HG02852 (cell line): ENCODE results near the gene ADGRD1.

ENCODE experiments used
- ATAC-seq: cut with Tn5 transposase; IDR thresholded peaks from one replicate; pipeline ENCODE4 v1.9.1; 2021; ENCODE audit warnings: mild to moderate bottlenecking, moderate library complexity; ENCODE audit not compliant: unreplicated experiment

ADGRD1 gene

DNA sequence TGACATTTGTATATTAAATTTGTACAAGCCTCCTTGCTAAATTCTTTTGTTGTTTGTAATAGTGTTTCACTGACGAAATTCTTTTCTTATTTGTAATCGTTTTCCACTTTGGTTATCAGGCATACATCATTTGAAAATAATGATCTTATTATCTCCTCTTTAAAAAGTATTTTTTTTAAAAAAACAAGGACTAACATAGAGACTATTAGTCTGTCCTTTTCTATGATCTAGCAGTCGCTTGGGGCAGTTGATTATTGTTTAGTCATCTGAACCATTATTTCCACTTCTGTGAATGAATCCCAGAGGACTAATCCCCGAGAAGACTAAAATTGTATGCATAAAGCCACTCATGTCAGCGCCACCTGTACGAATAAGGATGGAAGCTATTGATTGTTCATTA is 11.5 kb downstream of the ADGRD1 start:
- no peak for ATAC-seq

DNA sequence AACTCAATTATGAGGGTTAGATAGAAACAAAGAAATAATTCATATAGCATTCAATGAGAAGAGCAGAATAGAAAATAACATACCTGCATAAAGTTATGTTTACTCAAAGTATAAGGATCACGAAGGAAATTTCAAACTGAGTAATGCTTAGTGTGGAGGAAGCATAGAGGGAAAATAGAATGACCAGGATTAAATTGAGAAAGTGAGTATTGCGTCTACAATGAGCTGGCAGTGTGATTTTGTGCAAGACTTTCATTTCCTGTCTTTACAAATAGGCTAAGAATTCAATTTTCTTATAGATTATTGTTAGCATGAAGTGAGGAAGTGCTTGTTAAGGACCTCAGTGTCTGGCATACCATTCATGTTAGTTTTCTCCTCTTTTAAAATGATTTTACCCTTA is 12.0 kb downstream of the ADGRD1 start:
- no peak for ATAC-seq

DNA sequence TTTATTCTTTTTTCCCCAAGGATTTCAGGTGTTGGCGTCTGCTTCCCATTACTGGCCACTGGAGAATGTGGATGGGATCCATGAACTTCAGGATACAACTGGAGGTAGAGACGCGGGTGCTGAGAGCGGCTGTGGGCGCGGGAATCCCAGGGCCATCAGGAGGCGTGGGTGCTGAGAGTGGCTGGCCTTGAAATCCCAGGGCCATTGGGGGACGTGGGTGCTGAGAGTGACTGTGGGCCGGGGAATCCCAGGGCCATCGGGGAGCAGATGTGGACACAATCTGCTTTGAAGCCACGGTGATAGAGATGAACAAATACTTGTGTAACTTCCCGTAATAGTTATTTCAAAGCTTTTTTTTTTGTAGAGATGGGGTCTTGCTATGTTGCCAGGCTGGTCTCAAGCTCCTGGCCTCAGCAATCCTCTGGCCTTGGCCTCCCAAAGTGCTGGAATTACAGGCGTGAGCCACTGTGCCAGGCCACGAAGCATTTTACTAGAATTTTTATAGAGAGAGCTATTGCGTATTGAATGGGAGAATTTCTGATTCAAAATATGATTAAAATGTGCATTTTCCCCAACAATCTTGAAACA is 12.8 kb downstream of the ADGRD1 start:
- no peak for ATAC-seq

DNA sequence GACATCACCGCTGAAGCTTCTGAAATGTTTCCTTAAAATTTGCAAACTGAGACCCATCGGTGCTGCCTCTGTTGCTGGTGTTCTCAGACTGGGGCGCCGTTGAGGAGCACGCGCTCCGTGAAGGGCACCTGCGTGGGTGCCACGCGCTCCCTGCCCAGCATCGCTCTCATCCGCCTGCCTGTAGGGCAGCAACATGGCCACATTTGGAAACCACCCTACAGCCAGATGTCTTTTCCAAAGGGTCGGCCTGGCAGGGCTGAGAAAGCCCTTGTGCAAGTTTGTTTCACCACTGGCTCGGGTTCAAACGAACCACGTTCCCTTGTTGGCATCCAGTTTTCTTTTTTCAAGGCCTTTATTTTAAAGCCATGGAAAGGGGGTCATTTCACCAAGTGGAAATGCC is 13.9 kb downstream of the ADGRD1 start:
- ATAC-seq: no peak

DNA sequence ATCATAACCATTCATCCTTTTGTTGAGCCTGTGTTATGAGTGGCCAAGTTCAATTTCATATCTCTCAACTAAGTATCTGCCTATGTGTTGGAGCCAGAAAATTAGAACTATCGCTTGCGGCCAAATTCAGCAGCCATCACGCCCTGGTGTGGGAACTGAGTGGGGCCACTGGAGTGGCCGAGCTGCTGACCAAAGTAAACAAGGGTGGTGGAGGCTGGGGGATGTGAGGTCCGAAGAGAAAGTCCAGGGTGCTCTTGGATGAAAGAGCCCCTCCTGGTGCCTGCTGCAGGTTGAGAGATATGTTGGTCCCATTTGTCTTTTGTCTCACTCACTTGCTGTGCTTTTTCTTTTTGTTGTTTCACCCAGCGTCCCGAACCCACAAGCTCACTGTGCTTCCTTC is 14.9 kb downstream of the ADGRD1 start:
- ATAC-seq: no peak

DNA sequence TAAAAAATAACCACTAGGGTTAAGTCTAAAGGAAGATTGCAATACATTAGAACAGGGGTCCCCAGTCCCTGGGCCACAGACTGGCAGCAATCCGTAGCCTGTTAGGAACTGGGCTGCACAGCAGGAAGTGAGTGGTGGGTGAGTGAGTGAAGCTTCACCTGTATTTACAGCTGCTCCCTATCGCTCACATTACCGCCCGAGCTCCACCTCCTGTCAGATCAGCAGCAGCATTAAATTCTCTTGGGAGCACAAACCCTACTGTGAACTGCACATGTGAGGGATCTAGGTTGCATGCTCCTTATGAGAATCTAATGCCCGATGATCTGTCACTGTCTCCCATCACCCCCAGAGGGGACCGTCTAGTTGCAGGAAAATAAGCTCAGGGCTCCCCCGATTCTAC is 15.5 kb downstream of the ADGRD1 start:
- no peak for ATAC-seq

DNA sequence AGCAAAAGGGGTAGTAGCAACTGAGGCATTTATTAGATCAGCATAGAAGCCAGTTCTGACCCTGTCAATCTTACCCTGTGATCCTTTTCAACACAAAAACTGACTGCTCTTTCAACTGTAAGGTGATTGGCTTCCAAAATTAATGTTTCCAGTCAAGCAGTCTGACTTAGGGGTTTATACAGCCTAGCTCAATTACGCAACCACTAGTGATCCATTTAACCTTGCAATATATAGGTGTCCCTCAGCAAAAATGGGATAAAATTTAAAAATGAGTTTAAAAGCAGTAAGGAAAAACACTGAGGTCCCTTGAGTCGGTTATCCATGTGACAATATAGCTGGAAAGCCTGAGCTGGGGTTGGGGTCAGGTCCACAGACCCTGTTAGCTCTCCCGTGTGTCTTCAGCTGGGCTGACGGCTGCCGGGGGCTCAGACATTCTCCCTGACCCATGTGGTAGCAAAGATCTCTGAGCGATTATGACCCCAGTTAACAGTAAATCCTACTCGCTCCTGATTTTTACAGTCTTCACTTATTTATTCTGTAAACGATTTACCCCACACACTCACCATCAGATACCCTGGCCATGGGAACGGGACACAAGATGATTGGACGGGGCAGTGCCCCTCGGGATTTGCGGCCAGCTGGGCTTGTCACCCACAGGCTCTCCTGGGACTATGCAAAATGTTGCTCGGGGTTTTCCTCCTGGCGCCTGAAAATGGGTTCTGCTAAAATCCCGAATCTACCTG is 16.6 kb downstream of the ADGRD1 start:
- no peak for ATAC-seq

DNA sequence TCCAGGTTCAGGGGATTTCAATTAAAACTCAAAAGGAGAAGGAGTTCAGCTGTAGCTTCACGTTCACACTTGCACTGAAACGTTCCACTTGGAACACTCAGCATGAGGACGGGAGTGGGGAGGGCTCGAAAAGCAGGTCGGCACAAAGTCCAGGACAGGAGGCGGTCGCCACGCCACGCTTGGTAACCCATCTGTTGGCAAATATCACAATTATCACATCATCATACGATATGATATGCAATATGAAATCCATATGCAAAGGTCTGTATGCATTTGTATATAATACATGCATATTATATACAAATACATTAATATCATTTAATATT is 17.2 kb downstream of the ADGRD1 start:
- ATAC-seq: no peak

DNA sequence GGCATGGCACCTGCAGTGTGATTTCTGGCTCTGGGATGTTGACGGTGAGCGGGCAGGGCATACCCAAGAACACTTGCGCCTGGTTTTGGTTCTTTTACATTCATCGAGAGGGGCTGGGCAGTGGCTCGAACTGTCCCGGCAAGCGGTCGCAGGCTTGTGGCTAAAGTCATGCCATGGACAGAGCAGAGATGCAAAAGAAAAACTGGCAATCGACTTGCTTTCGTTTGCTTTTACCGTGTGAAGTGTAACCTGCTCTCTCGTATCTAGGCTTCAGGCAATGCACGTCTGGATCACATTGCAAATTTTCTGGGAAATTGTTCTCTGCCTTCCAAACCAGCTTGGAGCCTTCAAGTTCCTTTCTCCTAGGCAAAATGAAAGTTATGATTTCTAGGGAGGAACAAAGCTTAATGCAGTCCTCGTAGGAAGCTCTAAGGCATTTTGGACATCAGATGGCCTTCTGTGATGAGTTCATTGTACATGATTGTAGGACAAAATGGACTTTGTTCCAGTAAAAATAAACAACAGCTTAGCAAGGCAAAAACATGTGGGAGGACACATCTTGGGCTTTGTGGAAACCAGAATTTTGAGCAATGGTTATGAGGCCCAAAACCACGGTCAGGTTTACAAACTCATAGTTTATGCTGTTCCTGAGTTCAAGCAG is 18.3 kb downstream of the ADGRD1 start:
- no peak for ATAC-seq

DNA sequence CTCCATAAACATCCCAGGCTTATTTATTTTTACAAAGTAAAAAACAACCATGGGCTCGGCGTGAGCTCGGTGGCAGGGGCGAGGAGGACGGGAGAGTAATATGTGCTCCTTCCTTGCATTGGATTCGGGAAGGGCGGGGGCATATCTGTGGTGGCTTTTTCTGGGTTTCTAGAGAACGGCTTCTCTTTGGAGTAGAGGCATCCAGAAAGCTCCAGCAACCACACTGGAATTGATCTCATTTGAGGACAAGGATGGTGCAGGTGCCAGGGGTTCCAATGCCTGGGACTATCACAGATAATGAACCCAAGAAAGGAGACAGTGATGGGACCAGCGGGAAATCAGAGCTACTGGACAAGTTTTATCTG is 18.9 kb downstream of the ADGRD1 start:
- no peak for ATAC-seq

DNA sequence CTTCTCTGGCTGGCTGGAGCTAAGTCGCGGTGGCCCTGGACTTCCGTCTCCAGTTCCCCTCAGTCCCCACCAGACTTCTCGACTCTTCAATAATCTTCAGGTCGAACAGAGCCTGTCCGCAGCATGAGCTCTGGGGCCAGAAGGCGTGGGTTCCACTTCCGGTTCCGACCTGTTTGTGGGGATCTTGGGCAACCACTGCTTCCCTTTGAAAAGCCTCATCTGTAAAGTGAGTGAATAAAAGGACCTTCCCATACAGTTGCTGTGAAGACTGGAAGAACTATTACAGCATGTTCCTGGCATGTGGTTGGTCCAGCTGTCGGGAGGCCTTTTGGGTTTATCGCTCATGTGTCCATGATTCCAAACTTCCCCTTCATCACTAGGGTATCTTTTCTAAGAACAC is 19.4 kb downstream of the ADGRD1 start:
- no peak for ATAC-seq

DNA sequence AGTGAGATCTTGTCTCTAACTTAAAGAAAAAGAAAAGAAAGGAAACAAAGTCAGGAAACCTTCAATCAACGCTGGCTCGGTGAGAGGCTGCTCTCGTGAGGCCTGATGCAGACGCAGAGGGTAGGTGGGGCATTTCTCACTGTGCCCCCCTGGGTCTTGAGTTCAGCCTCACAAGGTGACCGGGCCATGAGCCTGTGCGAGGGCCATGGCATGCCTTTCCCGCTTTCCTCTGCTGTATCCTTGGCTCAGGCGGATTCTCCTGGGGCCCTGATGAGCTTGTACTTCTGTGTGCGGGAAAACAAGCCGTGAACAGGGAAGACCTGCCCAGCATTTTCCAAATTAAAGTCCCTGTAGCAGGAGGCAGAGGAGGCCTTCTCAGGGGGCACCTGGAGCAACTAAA is 20.2 kb downstream of the ADGRD1 start:
- no peak for ATAC-seq

DNA sequence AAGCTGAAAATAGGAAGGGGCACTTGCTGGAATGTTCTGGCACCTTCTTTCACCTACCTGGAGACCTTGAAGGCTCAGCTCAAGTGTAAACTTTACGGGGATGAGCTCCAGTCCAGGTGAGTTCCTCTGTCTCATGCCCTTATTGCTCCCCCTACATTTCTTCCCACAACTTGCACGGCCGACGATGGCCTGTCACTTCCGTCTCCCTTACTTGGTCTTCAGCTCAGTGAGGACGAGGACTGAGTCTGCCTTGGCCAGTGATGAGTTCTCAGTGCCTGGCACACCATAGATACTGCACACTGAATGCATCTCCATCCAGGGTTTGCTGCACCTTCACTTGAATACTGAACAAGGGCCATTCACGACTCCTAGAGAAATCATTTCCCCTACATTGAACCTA is 21.4 kb downstream of the ADGRD1 start:
- ATAC-seq: no peak

DNA sequence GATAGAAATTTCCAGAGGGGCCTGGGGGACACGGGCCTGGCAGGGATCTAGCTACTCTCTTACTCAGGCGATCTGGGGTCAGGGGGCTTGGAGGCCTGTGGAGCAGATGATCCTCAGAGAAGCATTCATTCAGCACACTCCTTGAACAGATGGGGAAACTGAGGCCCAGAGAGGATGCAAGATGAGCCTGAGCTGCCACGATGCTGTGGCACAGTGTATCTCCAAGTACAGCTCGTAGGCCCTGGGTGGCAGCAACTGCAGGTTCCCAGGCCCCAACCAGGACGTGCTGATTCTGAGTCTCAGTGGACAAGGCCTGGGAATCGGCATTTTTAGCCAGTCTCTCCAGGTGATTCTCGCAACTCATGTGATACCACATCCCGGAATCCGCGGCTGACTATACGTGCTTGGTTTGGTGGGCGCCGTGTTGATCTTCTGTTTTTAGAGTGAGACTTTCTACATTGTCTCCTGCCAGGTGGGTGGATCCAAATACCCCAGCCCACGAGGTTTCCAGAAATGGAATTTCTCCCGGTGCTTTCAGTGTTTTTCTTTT is 22.5 kb downstream of the ADGRD1 start:
- no peak for ATAC-seq

DNA sequence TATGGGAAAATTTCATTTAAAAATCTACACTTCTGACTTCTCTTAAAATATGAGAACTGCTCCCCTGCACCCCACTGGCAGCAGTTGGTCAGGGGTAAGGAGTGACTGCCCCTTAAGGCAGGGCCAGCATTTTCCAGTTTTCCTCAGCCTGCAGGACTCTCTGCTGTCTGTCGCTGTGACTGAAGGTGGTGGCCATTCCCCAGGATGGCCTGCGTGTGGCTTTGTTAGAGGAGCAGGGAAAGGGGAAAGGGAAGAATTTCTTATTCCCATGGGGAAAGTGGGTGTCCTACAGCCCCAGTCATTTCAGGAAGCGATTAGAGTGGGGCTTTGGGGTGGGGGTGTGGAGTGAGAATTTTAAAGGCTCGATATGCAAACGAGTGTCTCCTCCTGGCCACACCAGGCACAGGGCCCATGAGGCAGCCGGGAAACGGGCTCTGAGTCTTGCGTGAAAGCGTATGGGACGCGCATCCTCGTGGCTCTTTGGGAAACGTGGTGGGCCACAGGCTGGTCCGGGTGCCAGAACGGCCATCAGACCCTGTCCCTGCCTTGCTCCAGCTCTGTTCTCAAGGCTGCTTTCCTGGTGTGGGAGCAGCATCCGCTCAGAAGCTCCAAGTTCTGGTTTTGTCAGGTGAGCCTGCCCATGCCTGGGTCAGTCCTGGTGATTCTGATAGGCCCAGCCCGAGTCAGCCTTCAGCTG is 23.5 kb downstream of the ADGRD1 start:
- ATAC-seq: no peak

DNA sequence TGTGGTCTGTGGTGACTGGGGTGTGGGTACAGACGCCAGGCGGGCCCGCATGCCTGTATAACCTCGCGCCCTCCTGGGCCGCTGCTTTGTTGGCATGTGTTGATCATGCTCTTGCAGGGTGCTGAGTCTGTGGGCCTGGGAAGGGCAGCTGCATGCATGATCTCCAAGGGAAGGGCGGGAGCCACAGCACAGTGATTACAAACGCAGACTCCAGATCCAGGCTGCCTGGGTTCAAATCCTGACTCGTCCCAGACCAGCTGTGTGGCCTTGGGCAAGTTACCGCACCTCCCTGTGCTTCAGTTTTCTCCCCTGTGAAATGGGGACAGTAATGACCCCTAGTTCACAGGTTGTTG is 24.0 kb downstream of the ADGRD1 start:
- no peak for ATAC-seq

DNA sequence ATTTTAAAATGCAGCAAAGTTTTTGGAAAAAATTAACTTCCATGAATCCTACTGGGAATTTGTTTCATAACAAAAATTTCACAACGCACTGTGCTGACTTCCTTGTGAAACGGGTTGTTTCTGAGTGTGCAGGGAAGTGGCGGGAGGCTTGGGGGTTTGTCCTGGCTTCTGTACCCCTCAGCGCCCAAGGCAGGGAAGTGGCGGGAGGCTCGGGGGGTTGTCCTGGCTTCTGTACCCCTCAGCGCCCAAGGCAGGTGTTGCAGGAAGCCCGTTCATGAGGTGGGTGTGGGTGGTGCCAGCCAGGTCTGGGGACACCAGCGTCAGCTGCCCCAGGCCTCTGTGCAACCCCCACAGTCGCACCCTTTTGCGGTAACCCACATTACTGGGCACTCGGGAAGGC is 25.1 kb downstream of the ADGRD1 start:
- no peak for ATAC-seq

DNA sequence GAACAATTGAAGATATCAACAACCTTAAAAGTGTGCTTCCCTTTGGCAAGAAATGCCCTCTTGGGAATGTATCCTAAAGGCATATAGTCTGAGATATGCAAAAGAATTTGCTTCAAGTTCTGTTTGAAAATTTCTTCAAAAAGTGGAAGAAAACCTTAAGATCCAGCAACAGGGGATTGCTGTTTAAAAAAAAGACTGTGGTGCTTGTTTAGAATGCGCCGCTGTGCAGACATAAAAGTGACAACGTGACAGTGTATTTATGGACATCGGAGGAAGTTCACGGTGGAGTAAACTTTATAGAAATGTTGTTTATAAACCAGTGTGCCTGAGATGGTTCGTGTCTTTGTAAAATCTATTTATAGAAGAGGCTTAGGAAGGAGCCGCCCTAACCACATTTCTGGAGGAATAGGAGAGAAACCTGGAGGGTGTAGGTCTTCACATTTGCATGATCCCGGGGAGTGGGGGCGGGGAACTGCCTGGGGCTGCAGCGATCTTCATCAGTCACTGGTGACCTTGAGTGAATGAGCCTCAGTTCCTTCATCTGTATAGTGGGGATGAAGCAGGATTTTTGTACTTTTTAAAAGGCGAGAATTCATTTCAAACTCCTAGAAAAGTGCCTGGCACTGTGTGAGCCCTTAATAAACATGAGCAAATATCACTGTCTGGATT is 27.5 kb downstream of the ADGRD1 start:
- ATAC-seq: no peak

DNA sequence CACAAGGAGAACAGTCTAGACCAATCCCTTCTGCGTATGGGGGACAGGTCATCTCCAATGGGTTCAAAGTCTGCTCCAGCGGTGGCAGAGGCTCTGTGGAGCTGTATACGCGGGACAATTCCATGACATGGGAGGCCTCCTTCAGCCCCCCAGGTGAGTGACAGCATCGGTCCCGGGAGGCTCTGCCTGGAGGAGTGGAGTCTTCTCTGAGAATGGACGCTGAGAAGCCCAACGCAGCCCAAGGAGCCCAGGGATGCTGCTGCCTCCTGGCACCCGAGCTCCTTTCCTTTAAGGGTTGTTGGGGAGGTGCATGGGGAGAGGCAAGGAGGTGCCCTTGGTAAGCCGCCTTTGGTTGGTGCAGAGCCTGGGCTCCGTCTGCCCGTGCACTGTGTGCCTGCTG is 28.2 kb downstream of the ADGRD1 start:
- no peak for ATAC-seq

DNA sequence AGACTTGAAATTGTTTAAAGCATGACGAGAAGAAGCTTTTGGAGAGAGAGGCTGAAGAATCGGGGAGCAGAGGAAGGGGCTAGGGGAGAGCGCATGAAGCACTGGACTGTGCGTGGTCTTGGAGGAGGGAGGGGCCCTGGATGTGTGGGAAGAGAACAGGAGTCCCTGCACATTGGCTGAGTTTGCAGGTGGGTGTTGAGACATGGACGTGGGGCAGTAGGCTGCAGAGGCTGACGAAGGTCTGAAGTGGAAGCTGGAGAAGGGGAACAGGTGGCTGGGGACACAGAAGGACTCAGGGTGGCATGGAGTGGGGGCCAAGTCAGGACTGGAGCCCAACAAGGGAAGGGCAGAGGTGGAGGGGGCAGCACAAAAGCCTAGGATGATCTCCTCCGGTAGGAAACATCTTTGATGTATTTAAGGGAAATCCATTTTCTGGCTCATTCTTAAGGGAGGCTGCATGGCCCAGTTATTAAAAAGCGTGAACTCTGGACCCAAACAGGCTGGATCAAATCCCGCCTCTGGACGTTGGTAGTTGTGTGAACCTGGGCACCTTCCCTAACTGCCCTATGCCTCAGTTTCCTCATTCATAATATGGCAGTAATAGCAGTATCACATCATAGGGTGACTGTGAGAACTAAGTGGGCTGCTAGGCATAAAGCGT is 29.0 kb downstream of the ADGRD1 start:
- ATAC-seq: no peak
